HG02759 (cell line): Measurements from ENCODE around the gene CD180.

Source experiments
- ATAC-seq: cut with Tn5 transposase; IDR thresholded peaks from one replicate; pipeline ENCODE4 v1.9.1; 2021; ENCODE audit warnings: mild to moderate bottlenecking, moderate library complexity; ENCODE audit not compliant: unreplicated experiment

CD180 gene

GRCh38 chr5:67196537-67197059, at the start of gene CD180:
TSS of gene CD180 (minus strand) at chr5:67196799. CDS start at chr5:67196641, 158 bp downstream.
- ATAC-seq: peak; percentile 31

DNA sequence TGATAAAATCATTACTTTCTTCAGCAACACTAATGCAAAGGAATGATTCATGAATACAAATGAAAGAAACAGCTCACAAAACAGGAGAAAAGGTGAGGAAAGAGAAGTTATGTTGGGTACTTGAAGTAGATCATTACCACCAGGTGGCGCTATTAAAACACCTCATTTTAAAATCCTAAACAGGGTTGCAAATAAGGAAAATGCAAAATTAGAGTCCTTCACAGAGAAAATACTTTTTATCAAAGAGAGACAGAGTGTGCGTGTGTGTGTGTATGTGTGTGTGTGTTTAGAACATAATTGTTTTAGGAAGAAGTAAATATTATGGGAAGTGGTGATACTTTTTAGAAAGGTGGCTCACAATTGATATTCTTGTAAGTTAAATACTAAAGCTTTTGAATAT, 49.5 kb upstream of the CD180 start:
- ATAC-seq: no peak

GRCh38 chr5:67245259-67245846, 48.8 kb upstream of the CD180 start:
- no peak for ATAC-seq

DNA sequence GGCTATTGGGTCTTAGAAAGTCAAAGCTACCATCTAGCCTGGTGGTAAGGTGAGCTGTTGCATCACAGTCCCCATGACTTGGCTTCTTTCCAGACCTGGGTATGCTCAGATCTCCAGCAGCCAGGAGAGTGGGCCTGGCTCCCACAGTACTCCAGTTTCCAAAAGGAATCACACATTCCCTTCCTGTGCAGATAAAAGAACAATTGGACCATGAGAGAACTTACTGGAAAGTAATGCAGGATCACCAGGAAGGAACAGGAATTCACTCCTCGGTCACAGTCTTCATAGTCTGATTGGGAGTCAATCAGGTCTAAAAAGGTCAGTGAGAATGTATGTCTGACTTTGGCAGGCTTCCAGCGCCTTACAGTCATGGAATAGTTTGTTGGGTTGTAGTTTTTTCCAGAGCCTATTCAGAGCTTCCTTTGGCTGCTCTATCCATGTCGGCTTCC, 47.8 kb upstream of the CD180 start:
- no peak for ATAC-seq

DNA sequence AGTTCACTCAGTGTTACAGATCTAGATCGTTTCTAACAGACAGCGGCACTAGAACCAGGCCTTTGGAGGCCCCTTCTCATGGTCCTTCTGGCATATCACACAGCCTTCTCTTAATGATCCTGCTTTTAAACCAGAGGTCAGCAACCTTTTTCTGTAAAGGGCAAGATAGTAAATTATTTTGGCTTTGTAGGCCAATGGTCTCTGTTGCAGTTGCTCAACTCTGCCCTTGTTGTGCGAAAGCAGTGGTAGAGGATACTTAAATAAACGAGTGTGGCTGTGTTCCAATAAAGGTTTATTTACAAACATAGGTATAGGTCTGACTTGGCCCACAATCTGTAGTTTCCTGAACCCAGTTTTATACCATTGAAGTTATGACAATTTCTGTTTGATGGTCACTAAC, 47.3 kb upstream of the CD180 start:
- ATAC-seq: no peak

DNA sequence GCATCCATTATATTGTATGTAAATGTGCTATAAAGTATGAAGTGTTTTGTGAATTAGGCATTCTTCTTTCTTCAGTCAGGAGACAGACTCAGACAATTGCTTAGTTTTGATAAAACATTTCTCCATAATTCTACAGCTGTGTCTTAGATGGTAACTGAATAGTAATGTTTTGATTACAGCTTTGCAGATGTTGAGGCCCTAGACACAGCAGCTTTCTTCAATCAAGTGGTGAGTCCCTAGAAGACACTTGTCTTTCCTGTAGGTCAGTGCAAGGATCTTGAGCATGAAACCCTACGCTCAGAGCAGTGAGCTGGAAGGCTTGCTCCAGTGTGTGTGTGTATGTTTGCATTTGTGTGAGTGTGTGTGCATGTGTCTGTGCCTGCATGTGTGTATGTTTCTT, 46.8 kb upstream of the CD180 start:
- ATAC-seq: no peak

- ATAC-seq: no peak
Observed at GRCh38 chr5:67241326-67241725, 44.7 kb upstream of the CD180 start.

GRCh38 chr5:67240846-67241245, 44.2 kb upstream of the CD180 start:
- no peak for ATAC-seq

- no peak for ATAC-seq
Observed at GRCh38 chr5:67240065-67240464, 43.5 kb upstream of the CD180 start.

GRCh38 chr5:67238191-67238590, 41.6 kb upstream of the CD180 start:
- ATAC-seq: no peak

DNA sequence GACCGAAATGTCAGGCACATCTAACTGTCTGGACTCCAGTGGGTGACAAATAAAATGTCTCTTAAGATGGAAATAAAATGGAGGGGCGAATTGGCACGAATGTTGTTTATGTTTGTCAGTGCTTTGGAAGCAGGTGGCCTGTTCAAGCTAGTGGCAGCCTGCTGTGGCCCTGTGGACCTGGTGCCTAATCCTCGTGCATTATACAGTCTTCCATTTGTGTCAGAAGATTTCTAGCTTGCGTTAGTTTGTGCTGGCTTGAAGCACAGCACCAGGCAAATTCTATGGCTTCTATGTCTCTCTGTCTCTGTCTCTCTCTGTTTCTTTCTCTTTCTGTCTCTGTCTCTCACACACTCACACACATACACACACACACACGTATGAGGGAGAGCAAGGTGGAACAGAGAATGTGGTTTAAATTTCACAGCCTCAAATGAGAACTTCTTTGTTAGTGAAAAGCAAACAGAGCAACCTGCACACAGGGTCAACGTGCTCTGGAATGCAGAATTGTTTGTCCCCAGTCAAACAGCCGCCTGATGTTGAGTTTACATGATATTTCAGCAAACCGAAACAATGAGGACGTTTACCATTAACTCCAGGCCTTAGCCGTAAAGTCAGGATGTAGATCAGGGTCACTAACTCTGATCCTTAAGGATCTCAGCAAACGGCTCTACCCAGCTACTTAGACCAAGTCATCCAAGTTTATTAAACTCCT, 39.0 kb upstream of the CD180 start:
- no peak for ATAC-seq

GRCh38 chr5:67234671-67235176, 38.1 kb upstream of the CD180 start:
- no peak for ATAC-seq

- ATAC-seq: no peak
Observed at GRCh38 chr5:67233075-67233474, 36.5 kb upstream of the CD180 start.

- ATAC-seq: no peak
Observed at GRCh38 chr5:67223211-67223610, 26.6 kb upstream of the CD180 start.

DNA sequence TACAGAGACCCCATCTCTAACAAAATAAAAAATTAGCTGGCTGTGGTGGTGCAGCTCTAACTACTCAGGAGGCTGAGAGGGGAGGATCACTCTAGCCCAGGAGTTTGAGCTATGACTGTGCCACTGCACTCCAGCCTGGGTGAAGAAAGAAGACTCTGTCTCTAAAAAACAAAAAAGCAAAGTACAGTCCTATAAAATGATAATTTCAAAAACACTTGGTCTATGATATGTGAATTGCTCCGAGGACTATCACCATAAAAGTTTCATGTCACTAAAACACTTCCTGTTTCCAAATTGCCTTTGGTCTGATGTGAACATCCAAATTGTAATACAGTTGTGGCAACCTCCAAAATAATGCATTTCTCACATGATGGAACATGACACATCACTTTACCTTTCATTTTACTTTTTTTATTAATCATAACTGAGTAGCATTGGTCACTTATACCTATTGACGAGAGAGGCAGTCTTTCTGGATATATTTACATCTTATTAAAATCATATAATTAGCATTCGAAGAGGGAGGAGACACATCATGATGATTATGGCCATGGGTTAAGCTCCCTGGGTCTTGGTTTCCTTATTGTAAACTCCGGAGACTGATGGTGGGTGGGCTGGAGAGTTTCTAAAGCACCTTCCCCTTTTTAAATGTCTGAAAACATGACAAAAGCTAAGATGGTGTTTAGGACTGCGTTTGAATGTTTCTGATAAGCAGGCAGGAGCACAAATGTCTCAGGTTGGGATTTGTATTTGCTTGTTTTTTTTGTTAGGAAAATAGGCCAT, 25.8 kb upstream of the CD180 start:
- peak; percentile 20 for ATAC-seq

- ATAC-seq: peak; percentile 96
Observed at GRCh38 chr5:67221487-67222242, 25.1 kb upstream of the CD180 start.

- ATAC-seq: no peak
Observed at GRCh38 chr5:67216564-67216963, 20.0 kb upstream of the CD180 start.

GRCh38 chr5:67215519-67216471, 19.2 kb upstream of the CD180 start:
- ATAC-seq: peak; percentile 99

GRCh38 chr5:67214707-67215447, 18.3 kb upstream of the CD180 start:
- ATAC-seq: no peak
